GM18870 (cell line): ENCODE results near the gene TRMT1.
"Not testable (repeated sequence)": the region's sequence is repeated elsewhere in the genome, so short reads cannot be mapped to it uniquely, and the experiment has no call there.

Experiments
- ATAC-seq: cut with Tn5 transposase; IDR thresholded peaks from one replicate; pipeline ENCODE4 v1.9.1; 2021; ENCODE audit warnings: moderate library complexity; ENCODE audit not compliant: unreplicated experiment

TRMT1 gene

GRCh38 chr19:13116282-13117175 is at the start of gene TRMT1:
TSS of gene TRMT1 (minus strand) at chr19:13116740. CDS start at chr19:13116399, 341 bp downstream.
- peak; percentile 49 for ATAC-seq

DNA sequence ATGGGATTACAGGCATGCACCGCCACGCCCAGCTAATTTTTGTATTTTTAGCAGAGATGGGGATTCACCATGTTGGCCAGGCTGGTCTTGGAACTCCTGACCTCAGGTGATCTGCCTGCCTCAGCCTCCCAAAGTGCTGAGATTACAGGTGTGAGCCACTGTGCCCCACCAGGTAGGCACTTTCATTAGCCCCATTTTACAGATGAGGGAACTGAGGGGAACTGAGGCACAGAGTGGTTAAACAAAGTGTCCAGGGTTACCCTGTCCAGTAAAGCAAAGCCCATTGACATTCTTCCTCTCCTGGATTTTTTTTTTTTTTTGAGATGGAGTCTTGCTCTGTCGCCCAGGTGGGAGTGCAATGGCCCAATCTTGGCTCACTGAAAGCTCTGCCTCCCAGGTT is 49.6 kb upstream of the TRMT1 start:
- not testable (repeated sequence) for ATAC-seq

GRCh38 chr19:13165162-13165997 is 48.8 kb upstream of the TRMT1 start:
- no peak for ATAC-seq

GRCh38 chr19:13164343-13165161 is 48.0 kb upstream of the TRMT1 start:
- ATAC-seq: no peak

DNA sequence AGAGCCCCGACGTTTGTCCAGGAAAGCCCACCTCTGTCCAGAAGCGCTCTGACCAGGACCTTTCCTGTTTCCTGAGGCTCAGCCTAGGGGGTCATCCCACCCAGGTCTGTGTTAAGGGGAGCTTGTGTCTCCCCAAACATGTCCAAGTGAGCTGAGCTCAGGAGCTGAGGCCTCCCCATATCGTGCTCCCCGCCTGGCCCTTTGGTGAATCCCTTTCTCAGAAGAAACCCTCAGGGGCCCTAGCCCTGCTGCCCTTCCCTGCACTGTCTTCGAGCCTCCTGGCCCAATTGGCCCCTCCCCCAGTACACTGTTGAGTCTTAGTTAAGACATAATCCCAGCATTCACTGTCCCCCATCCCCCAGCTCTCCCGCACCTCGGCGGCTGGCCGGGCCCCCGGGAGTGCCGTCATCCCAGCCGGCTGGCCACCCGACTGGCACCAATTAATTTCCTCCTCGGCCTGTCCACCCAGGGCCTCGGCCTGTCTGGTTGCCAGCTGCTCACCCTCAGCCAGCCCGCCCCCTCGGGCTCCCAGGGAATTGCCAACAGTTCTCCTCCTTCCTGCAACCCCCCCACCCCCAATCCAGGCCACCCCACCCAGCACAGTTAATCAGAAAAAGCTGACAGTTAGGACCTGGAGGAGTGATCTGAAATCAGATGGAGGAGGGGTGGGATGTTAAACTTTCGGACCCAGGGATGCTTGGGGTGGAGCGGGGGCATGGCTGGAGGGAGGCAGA is 47.2 kb upstream of the TRMT1 start:
- ATAC-seq: no peak

- ATAC-seq: peak; percentile 34
Observed at GRCh38 chr19:13162724-13163608, 46.4 kb upstream of the TRMT1 start.

DNA sequence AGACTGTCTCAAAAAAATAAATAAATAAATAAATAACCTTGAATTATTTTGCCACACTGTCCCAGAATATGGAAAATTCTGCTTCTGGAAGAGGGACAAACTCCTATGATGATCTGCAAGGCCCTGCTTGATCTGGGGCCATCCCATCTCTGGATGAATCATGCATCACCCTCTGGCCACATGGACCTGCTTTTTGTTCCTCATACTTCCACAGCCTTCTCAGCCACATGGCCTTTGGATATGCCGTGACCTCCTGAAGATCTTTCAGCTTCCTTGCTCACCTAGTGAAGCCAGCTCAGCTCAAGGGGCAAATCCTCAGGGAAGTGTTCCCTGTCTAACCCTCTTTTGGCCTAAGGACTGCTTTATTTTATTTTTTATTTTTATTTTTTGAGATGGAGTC is 44.0 kb upstream of the TRMT1 start:
- no peak for ATAC-seq

- ATAC-seq: no peak
Observed at GRCh38 chr19:13159713-13160112, 43.2 kb upstream of the TRMT1 start.

DNA sequence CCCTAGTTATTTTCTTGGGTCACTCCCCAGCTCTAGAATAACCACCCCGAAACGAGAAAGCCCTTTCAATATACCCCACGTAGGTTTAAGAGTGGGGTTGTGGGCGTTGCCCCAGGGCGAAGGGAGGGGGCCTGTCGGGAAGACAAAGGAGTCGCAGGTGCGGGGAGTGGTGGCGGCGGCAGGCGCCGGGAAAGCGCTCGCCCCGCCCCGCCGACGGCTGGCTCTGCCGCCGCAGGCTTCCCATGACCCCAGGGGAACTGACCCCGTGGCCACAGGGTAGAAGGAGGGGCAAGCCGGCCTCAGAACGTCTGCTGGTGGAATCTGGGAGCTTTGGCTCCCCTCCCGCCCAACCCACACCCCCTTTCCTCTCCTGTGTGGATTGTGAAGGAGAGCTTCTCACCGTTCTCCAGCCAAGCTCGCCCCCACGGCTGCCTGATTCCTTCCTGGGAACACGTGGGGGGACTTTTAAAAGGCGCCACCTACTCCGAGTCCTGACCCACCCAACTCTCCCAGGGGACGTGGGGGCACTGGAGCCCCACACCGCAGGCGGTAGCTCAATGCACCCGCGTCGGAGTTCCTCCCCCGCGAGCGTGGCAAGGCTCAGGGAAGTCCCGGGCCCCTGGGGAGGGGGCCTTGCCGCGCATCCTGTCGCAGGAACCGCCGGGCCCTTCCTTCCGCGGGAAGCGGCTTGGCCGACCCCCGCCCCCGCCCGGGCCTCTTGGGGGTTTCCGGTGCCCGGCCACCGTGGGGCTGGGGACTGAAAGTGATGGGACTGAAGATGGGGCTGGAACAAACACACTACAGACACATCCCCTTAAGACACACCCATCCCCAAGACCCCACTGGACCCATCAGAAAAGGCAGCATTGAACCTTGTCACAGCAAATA is 39.2 kb upstream of the TRMT1 start:
- ATAC-seq: no peak

GRCh38 chr19:13154911-13155471 is 38.5 kb upstream of the TRMT1 start:
- no peak for ATAC-seq

GRCh38 chr19:13154241-13154778 is 37.8 kb upstream of the TRMT1 start:
- ATAC-seq: no peak

DNA sequence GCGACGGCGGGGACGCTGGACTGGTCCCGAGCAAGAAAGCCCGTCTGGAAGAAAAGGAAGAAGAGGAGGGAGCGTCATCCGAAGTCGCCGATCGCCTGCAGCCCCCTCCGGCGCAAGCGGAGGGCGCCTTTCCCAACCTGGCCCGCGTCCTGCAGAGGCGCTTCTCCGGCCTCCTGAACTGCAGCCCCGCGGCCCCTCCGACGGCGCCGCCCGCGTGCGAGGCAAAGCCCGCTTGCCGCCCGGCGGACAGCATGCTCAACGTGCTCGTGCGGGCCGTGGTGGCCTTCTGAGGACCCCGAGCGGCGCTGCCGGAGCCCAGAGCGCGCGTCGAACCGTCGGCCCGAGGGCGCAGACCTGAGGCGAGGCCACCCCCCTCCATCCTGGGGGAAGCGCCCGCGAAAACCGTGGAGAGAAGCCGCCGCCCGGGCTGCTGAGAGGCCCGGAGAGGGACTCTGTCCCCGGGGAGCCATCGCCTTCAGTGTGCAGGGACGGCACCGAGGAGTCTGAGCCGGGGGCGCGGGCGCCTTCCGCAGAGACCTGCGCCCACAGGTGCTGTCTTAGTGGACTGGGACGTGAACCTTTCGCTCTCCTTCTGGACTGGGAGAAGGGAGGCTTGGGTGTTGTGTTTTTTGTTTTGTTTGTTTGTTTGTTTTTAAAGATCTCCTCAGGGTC is 37.2 kb upstream of the TRMT1 start:
- no peak for ATAC-seq

GRCh38 chr19:13152974-13153568 is 36.5 kb upstream of the TRMT1 start:
- ATAC-seq: peak; percentile 32

DNA sequence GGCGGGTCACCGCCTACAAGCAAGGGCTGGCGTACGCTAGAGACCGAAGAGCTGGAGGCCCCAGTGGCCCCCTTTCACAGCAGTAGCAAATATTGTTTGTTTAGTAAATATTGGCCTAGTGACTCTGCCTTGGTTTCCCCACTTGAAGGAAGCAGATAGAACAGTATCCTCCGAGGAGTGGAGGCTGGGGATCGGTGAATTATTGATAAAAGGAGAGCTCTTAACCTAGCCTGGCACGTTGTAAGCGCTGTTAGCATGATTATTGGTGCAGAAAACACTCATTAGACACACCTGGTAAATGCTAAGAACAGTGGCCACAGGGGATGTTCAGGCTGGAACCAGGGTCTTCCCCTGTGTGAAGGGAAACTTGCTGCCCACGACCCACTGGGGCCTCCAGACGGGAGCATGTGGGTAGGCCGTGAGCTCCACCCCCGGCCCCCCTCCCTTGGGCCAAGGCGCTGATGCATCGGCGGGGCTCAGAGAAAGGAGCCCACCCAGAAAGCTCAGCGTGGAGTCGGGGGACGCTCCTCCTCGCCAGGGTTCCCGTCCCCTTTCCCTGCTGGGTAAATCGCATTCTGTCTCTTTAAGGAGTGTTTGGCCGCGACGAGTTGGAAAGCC is 35.9 kb upstream of the TRMT1 start:
- peak; percentile 7 for ATAC-seq

DNA sequence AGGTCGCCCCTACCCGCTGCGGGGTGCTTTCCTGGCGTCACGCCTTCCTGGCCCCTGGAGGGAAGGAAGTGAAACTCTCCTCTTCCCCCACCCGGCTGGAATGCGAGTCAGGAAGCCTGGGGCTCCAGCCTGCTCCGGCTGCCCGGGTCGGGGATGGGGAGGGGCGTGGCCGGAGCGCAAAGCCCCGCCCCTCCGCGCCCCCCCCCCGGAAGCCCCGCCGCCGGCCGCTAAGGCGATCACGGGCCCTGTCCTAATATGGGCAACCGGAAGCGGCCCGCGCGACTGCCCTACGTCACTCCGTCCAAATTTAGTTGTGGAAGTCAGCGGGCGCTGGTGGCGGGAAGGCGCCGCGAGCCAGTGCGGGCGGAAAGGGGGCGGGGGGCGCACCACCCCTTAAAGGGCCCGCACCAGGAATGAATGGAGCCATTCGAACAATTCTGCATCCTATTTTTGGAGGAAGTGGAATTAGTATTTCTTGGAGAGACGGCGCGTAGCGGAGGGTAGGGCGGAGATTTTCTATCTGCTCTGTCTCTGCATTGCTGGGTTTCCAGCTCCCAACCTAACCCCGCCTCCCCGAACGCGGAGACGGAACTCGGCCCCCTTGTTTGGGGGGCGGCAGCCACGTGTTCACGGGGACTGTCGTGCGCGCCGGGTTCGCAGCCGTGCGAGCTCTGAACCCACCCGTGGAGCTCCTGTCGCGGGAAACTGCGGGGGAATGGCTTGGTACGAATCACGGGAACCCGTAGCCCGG is 35.2 kb upstream of the TRMT1 start:
- ATAC-seq: peak; percentile 25
